Measurements from ENCODE around the gene GID8.

DNA sequence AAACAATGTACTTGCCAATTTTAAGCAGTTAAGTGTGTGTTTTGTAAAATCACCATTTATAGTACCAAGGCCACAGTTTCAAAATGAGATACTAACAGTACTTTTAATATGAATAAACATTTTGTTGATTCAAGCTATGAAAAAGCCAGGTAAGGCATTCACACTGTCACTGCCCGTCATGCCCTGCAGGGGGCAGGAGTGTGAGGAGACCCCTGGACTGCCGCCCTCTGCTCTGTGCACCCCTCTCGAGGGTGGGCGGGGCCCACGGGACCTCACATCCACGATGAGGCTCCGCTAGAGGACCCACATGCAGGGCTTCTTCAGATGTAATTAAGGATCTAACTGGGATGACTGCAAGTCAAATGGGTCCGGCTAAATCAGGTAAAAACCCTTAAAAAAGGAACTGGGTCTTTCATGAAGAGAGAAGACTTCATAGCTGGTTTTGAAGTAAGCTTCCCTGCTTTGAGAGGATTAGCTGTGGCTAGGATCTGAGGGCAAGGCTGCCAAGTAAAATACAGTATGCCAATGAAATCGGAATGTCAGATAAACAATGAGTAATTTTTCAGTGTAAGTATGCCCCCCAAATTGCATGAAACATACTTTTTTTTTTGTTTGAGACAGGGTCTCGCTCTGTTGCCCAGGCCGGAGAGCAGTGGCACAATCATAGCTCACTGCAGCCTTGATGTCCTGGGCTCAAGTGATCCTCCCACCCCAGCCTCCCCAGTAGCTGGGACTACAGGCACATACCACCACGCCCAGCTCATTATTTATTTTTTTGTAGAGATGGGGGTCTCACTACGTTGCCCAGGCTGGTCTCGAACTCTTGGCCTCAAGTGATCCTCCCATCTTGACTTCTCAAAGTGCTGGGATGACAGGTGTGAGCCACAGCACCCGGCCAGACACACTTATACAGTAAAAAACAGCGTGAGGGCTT, 30.3 kb upstream of the GID8 start:
- TF ChIP-seq, protein P1, sequence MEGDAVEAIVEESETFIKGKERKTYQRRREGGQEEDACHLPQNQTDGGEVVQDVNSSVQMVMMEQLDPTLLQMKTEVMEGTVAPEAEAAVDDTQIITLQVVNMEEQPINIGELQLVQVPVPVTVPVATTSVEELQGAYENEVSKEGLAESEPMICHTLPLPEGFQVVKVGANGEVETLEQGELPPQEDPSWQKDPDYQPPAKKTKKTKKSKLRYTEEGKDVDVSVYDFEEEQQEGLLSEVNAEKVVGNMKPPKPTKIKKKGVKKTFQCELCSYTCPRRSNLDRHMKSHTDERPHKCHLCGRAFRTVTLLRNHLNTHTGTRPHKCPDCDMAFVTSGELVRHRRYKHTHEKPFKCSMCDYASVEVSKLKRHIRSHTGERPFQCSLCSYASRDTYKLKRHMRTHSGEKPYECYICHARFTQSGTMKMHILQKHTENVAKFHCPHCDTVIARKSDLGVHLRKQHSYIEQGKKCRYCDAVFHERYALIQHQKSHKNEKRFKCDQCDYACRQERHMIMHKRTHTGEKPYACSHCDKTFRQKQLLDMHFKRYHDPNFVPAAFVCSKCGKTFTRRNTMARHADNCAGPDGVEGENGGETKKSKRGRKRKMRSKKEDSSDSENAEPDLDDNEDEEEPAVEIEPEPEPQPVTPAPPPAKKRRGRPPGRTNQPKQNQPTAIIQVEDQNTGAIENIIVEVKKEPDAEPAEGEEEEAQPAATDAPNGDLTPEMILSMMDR (IDR thresholded peaks at IDR 0.05), result peak in 2 of 5 experiments; percentile 26 to 38
- no peak for TF ChIP-seq EP300 (IDR thresholded peaks at IDR 0.05)
